ENCODE data around the gene ARHGEF10L.
"Not testable (repeated sequence)": the region's sequence is repeated elsewhere in the genome, so short reads cannot be mapped to it uniquely, and the experiment has no call there.

Gene ARHGEF10L

DNA sequence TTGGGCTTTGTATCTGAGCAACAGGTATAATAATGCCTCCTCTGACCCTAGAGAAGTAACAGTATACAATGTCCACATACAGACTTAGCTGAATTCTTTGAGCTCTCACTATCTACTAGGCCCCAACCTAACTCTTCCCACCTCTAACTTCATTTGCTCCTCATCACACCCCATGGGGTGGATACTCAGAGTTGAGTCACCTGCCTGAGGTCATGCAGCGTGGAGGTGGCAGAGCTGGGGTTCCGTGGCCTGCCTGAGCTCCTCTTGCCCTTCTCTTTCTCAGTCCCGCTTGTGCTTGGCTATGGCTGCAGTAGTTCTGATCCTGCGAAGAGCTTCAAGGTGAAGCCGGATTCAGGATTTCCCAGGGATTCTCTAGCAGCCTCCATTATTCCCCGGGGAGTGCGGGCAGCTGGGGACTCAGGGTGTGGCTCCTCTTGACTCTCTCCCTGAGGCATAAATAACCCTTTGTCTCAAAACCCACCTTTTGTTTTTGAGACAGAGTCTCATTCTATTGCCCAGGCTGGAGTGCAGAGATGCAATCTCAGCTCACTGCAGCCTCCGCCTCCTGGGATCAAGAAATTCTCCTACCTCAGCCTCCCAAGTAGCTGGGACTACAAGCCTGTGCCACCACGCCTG lies 185.7 kb downstream of the ARHGEF10L start:
- no peak for DNase-seq

DNA sequence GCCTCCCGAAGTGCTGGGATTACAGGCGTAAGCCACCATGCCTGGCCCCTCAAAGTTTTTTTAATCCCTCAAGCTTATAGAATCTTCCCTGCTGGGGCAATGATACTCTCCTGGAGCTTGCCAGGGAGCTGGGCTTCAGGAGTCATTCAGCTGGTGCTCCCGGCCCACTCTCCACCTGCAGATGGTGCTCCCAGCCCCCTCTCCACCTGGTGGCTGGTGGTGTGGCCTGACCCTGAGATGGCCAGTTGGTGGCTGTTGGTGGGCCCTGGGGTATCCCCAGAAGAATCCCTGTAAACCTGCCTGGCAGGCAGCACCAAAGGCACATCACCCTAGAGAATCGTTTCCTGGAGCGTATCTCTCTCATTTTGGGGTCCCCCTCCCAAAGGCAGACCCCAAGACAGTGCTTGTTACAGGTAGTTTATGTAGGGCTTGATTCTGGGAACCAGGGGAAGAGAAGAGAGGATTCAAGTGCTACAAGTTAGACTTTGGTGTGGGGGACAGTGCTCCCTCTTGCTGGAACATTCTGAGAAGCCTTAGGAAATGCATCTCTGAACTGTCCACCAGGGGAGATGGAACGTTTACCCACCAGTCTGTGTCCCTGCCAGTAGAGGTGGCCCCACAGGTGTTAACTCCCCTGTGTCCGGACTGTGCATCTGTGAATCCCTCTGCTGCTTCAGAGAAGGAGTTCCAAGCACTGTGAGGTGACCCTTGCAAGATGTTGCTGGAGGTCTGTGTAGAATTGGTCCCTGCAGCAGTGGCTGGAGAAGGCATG lies 186.5 kb downstream of the ARHGEF10L start:
- no peak for DNase-seq

DNA sequence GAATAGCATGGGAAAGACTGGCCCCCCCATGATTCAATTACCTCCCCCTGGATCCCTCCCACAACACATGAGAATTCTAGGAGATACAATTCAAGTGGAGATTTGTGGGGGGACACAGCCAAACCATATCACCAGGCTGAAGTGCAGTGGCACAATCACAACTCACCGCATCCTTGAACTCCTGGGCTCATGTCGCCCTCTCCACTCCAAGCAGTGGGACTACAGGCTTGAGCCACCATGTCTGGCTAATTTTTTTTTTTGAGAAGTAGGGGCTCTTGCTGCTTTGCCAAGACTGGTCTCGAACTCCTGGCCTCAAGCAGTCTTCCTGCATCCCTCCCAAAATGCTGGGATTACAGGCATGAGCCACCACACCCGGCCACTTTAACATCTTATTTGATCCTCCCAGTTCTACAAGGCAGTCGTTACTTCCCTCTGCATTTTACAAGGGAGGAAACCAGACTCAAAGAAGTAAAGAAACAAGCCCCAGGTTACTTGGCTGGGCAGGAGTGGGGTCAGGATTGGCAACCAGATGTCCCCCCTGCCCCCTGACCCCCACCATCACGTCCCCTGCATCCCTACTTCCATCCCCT lies 188.7 kb downstream of the ARHGEF10L start:
- no peak for DNase-seq

DNA sequence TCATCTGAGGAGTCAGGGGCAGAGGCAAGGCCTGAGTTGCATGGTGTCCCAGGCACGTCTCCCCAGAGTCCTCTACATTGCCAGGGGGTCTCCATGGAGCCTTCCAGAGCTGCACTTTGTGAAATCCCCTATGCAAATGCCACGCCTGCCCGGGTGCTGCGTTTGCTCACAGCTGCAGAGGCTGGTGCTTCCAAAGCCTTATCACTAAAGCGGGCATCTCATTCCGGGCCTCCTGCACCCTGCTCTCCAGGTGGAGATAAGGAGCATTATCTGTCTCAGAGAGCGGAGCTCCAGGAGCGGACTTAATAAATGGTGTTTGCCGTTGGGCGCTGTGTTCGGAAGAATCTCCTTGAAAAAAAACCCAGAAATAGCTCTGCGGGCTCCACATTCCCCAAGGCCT lies 189.8 kb downstream of the ARHGEF10L start:
- no peak for DNase-seq

DNA sequence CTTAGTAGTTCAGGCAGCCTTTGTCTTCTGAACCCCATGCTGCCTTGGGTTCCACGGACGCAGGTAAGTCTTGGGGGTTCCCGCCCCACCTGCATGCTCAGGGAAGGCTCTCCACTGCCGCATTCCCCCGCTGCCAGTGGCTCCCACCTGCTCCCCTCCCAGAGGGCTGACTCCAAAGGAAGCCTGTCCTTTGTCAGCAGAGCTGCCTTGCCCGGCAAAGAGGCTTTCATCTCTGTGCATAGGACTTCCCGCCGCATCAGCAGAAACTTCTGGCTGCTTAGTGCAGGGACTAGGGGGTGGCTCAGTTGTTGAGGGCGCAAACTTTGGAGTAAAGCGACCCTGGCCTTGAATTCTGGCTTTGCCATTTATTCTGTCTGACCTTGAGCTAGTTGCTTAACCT lies 190.4 kb downstream of the ARHGEF10L start:
- no peak for DNase-seq

DNA sequence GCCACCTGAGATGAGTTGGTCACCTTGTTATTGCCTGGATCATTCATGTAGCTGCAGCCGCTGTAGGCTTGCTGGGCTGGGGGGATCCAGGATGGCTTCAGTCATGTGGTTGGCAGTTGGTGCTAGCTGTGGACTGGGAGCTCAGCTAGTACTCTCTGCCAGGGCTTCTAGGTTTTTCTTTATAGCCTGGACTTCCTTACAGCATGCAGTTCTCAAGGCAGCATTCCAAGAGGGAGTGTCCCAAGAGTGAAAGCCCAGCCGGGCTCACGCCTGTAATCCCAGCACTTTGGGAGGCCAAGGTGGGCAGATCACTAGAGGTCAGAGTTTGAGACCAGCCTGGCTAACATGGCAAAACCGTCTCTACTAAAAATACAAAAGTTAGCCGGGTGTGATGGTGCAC lies 192.0 kb downstream of the ARHGEF10L start:
- DNase-seq = no peak

DNA sequence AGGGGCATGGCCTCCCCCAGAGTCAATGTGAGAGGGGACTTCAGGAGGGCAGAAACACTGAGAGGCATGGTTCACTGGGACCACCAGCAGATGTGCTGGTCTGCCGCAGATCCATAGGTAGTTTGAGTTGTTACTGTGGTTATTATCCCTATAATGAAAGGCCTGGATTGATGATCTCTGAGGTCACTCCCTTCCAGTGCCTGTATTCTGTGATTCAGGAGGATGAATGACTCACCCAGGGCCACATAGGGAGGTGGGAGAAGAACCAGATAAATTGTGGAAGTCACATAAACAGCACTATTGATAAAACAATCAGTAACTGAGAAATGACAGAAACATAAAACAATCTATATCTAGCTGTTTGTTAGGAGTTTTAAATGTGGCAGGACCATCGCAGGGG lies 193.0 kb downstream of the ARHGEF10L start:
- DNase-seq = no peak

DNA sequence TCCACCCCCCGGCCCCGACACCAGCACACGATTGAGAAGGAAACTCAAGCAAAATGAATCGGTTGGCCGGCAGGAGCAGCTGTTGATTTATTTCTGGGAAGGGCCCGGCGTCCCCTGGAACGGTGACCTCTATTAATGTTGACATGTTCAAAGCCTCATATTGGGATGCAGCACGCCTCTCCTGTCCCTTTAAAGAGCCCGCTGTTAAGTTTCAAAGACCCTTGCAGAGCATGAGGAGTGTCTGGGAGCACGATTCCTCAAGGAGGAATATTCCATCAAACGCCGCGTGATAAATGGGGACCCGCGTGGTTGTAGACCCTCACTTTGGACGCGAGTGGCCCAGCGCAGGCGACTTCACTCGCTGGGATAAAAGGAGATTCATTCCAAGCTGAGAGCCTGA lies 194.2 kb downstream of the ARHGEF10L start:
- no peak for DNase-seq

DNA sequence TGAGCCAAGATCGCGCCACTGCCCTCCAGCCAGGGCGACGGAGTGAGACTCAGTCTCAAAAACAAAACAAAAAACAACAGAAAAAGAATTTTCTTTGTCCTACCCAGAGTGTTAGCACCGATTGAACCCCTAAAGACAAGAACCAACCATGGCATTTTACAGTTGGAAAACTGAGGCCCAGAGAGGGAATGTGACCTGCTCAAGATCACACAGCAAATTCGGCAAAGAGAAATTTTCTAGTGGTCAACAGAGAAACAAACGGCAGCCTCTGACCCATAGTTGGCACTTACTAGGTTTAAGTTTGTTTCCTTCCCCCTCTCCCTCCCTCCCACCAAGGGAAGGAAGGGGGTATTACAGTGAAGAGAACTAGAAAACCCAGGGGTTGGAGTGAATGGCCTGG lies 195.1 kb downstream of the ARHGEF10L start:
- no peak for DNase-seq

DNA sequence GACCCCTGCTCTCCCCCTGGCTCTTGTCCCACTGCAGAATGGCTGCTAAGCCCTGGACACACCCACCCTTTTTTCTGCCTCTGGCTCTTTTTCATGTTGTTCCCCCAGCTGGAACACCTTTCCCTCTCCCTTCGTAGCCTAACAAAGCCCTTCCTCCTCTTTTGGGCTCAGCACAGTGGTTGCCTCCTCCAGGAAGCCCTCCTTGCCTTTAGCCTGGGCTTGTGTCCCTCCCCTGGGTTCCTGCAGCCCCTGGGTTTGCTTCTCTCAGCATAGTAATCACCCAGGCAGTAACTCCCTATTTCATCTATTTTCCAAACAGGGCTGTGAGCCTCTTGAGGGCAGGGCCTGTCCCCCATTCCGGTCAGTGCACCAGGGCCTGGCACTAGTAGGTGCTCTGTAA lies 195.8 kb downstream of the ARHGEF10L start:
- no peak for DNase-seq

DNA sequence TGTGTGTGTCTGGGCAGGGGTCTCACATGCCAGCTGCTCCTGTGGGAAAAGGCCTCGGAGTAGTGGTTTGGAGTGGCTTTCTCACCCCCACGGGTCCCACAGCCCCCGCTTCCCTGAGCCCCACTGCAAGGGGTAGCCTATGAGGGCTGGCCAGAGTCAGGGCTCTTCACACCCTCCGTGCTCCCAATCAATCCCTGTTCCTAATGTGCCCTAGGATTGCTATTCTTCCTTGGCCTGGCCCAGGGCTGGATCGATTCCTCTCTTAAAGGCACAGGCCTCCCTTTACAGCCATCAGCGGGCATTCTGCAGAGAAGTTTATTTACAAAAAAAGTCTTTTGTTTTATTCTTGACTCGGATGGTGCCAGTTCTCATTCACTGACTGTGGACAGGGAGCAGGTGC lies 196.3 kb downstream of the ARHGEF10L start:
- DNase-seq = no peak

DNA sequence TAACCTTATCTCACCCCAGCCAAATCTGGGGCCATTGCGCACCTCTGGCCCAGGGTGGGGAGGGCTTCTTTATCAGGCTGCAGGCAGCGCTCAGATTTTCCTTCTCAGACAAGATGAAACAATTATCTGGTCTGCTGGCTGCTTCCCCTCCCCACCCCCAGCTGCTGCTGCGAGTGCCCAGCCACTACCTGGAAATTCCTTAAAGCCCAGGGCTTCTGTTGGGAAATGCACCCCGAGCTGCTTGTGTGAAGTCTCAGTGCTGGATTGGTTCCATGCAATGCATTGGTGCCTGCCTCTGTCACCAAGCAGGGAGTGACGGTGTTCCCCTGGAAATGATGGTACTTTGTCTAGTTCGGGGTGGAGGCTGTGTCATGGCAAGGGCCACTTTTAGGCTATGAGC lies 197.1 kb downstream of the ARHGEF10L start:
- no peak for DNase-seq

DNA sequence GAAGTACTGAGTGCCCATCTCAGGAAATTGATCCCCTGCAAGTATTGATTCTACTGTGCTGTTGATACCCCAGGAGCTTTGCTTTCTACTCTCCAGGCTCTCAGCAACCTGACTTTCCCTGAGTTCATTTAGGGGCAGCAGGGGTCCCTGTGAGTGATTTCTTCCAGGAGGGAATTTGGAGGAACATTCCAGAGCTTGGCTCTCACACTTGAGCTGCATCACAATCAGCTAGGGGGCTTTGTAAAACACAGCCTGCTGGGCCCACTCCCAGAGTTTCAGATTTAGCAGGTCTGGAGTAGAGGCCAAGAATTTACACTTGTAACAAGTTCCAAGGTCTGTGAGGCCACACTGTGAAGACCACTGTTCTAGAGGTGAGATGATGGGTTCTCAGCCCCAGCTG lies 199.6 kb downstream of the ARHGEF10L start:
- no peak for DNase-seq

DNA sequence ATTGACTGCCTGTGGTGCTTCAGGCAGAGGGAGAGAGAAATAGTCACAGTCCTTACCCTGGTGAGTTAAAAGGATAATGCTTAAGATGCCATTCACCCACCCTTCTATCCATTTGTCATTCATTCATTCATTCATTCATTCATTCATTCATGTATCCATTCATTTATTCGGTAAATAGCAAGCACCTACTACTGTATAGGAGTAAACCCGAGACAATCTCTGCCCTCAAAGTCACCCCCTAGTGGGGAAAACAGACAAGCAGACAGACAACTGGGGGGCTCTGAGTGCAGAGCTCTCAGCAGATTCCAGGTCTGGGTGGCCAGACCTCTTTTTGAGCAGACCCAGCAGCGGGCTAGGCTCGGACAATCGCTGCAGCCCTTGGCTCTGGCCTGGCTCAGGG lies 201.6 kb downstream of the ARHGEF10L start:
- DNase-seq = no peak

DNA sequence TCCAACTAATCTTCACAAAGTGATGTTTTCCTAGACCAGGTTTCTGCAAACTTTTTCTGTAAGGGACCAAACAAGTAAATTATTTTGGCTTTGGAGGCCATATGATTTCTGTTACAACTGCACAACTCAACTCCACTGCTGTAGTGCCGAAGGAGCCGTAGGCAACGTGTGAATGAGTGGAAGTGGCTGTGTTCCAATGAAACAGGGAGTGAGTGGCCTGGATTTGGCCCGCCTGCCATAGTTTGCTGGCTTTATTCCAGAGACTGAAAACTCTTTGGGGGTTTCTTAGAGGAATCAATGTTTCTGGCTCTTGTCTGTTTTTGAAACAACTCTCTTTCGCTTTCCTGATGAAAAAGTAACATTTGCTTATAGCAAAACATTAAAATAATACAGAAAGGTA lies 203.1 kb downstream of the ARHGEF10L start:
- no peak for DNase-seq

DNA sequence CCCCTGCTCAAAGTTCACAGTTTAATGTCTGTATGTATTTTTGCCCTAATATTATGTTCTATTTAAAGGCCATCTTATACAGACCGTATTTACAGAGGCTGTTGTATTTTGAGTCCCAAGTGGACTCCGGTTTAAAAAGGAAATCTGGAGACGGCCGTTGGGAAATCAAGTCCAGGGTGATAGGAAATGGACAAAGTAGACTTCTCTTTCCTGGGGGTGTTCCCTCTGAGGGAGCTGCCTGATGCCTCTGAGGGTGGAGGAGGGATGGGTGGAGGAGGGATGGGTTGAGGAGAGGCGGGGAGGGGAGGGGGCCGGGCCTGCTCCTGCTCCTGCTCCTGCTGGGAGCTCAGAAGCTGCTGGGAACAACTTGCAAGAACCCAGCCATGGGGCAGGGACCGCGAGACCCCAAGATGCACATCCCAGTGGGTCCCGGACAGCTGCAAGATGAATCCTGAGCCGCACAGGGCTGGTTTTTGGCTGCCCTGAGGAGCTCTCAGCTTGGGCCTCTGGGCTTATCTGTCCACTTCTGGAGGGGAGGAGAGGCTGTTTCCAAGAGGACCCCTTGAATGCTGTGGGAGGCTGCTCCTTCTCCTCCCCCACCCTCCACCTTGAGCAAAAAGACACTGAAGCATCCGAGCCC lies 203.6 kb downstream of the ARHGEF10L start:
- DNase-seq = no peak

DNA sequence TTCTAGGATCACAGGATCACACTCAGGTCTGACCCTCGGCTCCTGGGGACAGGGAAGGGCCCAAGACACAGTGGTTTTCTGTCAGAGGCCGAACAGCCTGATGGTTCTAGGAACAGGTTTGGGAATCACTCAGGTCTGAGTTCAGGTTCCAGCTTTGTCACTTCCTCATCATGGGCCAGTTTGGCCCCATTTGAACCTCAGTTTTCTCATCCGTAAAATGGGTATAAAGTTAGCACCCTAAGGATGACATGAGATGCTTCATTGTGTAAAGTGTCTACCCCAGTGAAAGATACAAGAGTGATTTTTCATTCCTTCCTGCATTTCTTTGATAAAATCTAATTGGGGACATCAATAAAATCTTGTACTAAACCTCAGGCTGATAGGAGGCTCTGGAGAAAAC lies 204.4 kb downstream of the ARHGEF10L start:
- DNase-seq = no peak

DNA sequence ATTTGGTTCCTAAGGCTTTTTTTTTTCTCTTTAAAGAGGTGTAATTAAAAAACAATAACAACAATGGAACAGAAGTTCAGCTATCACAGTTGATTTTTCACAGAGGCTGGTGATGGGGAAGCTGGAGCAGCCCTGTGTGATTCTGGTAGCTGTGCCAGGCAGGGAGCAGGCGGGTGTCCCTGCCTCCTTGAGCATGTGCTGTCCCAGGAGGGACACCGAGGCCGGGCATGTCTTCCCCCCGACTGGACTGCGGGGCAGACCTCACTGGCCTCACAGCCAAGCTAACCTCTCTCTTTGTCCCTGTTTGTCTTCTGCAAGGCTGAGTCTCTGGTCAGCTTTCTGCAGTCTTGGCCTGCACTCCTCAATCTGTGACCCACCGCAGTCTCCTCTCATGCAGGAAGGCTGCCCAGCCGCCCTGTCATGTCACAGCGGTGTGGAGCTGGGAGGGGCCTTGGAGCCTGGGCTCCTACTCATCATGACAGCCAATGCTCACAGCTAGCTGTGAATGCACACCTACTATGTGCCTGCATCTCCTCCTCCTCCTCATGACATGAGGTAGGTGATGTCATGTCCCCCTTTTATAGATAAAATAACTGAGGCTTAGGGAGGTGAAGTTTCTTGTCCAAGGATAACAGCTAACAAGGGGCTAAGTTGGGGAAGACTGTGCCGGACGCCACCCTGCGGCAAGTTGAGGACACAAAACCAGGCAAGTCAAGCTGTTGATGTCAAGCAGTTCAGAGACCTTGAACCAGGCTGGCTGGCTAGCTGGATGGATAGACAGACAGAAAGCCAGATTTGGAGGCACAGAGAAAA lies 205.4 kb downstream of the ARHGEF10L start:
- DNase-seq = no peak

DNA sequence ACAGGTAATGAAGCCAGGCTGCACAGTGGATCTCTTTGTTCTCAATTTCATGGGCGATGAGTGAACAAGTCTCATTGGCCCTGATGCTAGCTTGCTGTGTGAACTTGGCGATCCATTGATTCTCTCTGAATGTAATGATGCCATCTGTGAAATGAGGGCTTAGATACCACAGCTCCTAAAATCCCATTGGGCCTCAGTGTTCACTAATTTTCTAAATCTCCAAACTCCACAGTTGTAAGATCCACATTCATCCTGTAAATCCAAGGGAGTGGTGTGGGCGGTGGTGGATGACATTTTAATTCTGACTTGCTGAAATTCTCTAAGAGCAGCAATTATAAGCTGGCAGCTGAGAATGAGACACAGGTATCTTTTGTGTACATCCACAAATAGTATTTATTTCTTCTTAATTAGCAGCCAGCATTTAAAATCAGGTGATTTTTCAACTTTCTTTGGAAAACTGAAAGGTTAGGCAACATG lies 206.0 kb downstream of the ARHGEF10L start:
- no peak for DNase-seq

DNA sequence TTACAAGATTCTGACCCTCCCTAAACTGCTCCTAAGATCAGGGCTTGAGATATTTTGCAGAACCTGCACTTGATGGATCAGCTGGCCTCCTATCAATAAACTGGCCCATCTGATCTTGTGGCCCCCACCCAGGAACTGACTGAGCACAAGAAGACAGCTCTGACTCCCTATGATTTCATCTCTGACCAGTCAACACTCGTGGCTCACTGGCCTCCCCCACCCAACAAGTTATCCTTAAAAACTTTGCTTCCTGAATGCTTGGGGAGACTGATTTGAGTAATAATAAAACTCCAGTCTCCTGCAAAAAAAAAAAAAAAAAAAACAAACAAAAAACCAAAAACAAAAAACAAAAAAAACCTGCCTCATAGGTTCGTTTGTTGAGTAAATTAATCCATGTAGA lies 206.8 kb downstream of the ARHGEF10L start:
- not testable (repeated sequence) for DNase-seq

DNA sequence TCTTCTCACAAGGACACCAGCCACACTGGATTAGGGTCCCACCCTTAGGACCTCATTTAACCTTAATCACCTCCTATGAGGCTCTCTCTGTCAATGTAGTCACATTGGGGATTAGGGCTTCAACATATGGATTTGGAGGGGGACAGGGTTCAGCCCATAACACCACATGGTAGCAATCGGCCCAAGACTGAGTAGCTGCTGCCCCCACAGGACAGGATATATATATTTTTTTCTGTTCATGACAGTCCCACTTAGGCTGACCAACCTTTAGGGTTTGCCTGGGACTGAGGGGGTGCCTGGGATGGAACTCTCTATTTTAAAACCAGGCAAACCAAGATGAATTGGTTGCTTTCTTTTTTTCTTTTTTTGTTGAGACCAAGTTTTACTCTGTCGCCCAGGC lies 207.4 kb downstream of the ARHGEF10L start:
- DNase-seq = no peak
